ENCODE measurements around the gene ZYG11B.

GRCh38 chr1:52706136-52706670 lies 20.1 kb upstream of the ZYG11B start:
- TF ChIP-seq CTCF (conservative IDR thresholded peaks at IDR 0.05) (no peak), ZFX (IDR thresholded peaks at IDR 0.05) (no peak)

Data from C4-2B (cell line).